ENCODE data around the gene RXFP4.
"Not testable (repeated sequence)": the region's sequence is repeated elsewhere in the genome, so short reads cannot be mapped to it uniquely, and the experiment has no call there.

Gene RXFP4

GRCh38 chr1:155920717-155921116 lies 20.7 kb upstream of the RXFP4 start:
- in situ Hi-C loops (cut with HindIII; ENCODE audit: low pct_ligation_motif_present, low pct_unique_long_range_greater_than_20kb, low sequenced_read_pairs): no loop called here
- DNase-seq: no peak

DNA sequence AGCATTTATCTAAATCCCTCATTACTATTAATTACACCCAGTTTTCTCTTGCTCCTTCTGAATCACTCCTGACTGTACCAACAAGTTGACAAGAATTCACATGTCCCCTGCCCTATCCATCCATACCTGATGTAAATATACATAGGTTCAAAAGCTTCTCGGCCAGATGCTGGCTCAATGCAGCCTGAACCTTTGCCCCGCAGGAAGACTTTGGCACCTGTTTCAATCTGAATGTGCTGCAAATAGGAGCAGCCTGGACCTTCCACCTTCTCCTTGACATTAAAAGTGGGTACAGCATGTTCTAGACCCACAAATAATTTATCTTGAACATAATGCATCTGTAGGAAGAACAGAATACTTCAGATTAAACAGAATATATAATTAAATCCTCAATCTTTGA lies 15.9 kb upstream of the RXFP4 start:
- in situ Hi-C loops (cut with HindIII; ENCODE audit: low pct_ligation_motif_present, low pct_unique_long_range_greater_than_20kb, low sequenced_read_pairs): no loop called here
- no peak for DNase-seq

DNA sequence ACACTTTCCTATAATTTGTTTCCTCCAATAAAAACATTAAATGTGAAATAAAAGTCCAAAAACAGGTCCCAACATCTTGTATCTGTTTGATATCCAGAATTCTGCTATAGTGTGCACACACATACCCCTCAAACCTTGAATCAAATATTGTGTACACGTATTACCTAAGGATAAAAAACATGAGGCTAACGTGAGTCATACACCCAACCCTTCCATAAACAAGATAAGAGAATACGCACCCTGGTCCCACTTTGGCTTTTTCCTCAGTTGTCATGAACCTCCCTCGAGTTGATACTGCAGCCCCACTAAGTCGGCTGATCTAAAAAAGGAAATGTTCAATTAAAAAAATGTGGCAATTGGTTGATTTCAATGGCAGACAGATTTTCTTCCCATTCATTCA lies 12.4 kb upstream of the RXFP4 start:
- in situ Hi-C loops (cut with HindIII; ENCODE audit: low pct_ligation_motif_present, low pct_unique_long_range_greater_than_20kb, low sequenced_read_pairs): no loop called here
- DNase-seq: no peak

GRCh38 chr1:155930725-155931124 lies 10.7 kb upstream of the RXFP4 start:
- DNase-seq; in situ Hi-C loops (cut with HindIII; ENCODE audit: low pct_ligation_motif_present, low pct_unique_long_range_greater_than_20kb, low sequenced_read_pairs): not testable (repeated sequence)

DNA sequence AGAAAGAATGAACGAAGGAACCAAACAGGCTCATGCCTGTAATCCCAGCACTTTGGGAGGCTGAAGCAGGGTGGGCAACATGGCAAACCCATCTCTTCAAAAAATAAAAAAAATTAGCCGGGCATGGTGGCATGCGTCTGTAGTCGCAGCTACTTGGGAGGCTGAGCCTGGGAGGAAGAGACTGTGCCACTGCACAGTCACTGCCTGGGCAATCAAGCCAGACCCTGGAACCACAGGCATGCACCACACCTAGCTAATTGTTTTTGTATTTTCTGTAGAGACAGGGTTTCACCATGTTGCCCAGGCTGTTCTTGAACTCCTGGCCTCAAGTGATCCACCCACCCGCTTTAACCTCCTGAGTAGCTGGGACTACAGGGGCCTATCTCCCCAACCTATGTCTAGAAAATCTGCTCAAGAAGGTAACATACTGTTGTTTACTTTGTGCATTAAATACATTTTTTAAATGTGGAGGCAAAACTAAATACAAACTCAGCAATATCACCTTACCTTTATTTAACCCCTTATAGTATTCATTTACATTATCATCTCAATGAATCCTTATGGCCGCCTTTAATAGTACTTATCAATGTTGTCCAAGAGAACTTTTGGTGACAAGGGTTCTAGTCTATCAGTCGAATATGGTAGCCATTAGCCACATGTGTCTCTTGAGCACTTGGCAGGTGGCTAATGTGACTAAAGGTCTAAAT lies 10.0 kb upstream of the RXFP4 start:
- in situ Hi-C loops (cut with HindIII; ENCODE audit: low pct_ligation_motif_present, low pct_unique_long_range_greater_than_20kb, low sequenced_read_pairs): no loop called here
- DNase-seq: no peak

DNA sequence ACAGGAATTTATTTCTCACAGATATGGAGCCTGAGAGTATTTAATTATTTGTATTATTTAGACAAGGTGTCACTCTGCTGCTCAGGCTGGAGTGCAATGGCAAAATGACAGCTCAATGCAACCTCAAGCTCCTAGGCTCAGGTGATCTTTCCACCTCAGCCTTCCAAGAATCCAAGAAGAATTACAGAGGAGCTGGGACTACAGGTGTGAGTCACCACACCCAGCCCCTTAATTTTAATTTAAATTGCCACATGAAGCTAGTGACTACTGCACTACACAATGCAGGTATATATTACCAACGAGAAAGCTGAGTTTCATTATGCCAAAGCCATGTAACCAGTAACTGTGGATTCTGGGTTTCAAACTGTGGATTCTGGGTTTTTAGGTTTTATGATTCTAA lies 9.4 kb upstream of the RXFP4 start:
- in situ Hi-C loops (cut with HindIII; ENCODE audit: low pct_ligation_motif_present, low pct_unique_long_range_greater_than_20kb, low sequenced_read_pairs): no loop called here
- no peak for DNase-seq

DNA sequence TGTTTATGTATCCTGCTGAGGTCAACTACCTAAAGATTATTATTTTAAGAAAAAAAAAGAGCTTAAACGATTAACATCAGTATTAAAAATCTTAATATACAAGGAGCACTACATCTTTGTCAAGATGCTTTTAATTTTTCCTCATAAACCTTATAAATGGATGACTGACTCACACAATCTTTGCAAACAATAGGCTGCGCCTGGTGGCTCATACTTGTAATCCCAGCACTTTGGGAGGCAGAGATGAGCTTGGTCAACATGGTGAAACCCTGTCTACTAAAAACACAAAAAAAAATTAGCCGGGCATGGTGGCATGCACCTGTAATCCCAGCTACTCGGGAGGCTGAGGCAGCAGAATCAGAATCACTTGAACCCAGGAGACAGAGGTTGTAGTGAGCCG lies 9.0 kb upstream of the RXFP4 start:
- in situ Hi-C loops (cut with HindIII; ENCODE audit: low pct_ligation_motif_present, low pct_unique_long_range_greater_than_20kb, low sequenced_read_pairs): no loop called here
- DNase-seq: no peak

DNA sequence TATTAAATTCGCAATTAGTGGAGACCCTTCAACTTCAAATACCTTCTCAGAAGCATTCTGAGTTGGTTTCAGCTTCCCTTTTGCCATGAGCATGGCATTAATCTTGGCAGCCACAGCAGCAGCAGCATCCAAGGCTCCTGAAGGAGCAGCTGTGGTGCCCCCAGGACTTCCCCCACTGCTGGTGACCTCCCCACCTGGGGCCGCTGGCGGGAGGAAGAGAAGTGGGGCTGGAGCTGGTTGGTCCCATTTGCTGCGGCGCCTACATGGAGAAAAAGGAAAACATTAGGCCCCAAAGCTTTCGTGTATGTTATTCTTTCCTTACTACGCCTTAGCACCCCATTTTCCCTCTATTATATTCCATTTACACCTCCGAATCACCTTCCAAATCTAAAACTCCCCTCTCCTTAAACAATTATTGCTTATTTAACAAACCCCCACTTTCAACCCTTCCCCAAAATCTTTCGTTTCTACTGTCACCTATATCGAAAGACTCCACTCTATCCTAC lies 7.8 kb upstream of the RXFP4 start:
- in situ Hi-C loops (cut with HindIII; ENCODE audit: low pct_ligation_motif_present, low pct_unique_long_range_greater_than_20kb, low sequenced_read_pairs): no loop called here
- DNase-seq: no peak

DNA sequence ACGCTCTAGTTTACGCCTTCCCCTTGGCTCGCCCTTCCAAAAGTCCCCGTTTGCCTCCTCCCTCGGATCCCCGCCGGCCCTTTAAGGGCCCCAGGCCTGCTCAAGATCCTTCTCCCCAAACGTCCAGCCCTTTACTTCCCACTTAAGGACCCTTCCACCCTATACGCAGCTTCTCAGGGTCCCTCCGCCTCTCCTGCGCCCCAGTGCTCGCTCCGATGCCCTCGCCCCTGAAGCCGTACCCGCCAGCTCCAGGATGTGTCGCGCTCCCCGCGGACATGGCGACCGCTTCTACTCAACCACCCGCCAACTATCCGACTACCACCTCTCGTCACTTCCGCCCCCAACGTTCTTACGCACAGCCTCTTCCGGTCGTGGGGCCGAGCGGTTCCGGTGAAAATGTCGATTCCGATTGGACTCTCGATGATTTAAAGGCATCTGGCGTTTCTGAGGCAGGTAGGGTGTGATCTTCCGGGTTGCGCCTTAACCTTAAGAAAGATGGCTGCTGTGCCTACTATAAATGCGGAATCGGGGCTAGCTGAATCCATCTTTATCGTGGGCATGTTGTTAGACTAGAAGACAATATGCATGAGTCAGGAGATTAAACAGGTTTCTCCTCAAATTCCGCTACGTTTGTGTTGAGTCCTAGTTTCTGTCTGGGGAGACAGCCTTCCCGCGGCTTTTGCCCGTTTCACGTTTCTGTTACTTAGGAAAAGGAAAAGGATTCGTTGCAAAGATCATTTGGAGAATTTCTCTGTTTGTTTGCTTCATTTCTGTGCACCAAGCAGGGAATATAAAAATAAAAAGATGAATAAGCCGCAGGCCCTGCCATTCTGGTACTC lies 7.1 kb upstream of the RXFP4 start, which contains the start of gene KHDC4:
Gene KHDC4, minus strand, starts transcription at position 317 of the 839 bp plus-strand sequence. Its CDS starts 40 bp downstream, at position 277.
- in situ Hi-C loops (cut with HindIII; ENCODE audit: low pct_ligation_motif_present, low pct_unique_long_range_greater_than_20kb, low sequenced_read_pairs): no loop called here
- peak; percentile 100 for DNase-seq

- peak; percentile 75 for DNase-seq
- in situ Hi-C loops (cut with HindIII; ENCODE audit: low pct_ligation_motif_present, low pct_unique_long_range_greater_than_20kb, low sequenced_read_pairs): no loop called here
Measured at GRCh38 chr1:155934936-155935590, 6.4 kb upstream of the RXFP4 start.

DNA sequence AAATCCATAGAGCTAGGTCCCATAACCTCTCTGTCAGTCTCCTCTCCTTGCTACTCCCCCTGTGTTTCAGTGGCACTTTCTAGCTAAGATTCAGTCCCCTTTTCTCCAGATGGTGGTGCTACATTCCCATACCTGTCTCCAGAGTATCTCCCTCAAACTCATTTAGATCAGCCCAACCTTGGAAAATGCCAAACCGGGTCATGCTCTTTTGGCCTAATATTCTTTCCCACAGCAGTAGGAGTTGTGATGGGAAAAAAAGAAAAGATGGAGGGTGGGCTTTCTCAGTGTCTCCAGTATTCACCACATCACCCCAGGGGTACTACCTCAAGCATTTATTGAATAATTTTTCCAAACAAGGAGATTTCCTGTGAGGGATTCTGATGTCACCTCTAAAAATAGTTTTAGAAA lies 3.2 kb upstream of the RXFP4 start:
- in situ Hi-C loops (cut with HindIII; ENCODE audit: low pct_ligation_motif_present, low pct_unique_long_range_greater_than_20kb, low sequenced_read_pairs): no loop called here
- peak; percentile 81 for DNase-seq

DNA sequence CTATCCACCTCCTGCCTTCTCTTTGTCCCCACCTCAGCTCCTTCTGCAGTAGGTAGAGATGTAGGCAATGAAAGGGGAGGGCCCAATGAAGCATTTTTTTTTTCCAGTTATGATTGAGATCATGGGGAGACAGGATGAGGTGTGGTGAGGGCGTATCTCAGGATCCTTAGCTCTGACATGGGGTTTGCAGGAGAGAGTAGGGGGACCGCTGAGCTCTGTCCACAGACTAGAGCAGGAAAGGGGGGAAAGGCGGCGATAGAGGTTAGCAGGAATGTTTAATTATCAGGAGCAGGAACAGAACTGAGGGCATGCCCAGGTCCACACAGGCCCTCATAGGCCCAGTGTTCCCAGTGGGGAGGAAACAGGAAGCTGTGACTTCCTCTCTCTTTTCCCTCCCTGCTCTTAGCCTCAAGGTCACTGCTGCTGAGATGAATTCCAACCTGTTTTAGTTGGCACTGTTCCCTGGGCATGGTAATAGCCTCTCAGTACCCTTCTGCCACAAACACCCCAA lies 901 bp upstream of the RXFP4 start:
- in situ Hi-C loops (cut with HindIII; ENCODE audit: low pct_ligation_motif_present, low pct_unique_long_range_greater_than_20kb, low sequenced_read_pairs): no loop called here
- peak; percentile 46 for DNase-seq

DNA sequence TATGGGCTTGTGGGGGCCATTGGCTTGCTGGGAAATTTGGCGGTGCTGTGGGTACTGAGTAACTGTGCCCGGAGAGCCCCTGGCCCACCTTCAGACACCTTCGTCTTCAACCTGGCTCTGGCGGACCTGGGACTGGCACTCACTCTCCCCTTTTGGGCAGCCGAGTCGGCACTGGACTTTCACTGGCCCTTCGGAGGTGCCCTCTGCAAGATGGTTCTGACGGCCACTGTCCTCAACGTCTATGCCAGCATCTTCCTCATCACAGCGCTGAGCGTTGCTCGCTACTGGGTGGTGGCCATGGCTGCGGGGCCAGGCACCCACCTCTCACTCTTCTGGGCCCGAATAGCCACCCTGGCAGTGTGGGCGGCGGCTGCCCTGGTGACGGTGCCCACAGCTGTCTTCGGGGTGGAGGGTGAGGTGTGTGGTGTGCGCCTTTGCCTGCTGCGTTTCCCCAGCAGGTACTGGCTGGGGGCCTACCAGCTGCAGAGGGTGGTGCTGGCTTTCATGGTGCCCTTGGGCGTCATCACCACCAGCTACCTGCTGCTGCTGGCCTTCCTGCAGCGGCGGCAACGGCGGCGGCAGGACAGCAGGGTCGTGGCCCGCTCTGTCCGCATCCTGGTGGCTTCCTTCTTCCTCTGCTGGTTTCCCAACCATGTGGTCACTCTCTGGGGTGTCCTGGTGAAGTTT lies 550 bp downstream of the RXFP4 start:
- in situ Hi-C loops (cut with HindIII; ENCODE audit: low pct_ligation_motif_present, low pct_unique_long_range_greater_than_20kb, low sequenced_read_pairs): no loop called here
- no peak for DNase-seq

DNA sequence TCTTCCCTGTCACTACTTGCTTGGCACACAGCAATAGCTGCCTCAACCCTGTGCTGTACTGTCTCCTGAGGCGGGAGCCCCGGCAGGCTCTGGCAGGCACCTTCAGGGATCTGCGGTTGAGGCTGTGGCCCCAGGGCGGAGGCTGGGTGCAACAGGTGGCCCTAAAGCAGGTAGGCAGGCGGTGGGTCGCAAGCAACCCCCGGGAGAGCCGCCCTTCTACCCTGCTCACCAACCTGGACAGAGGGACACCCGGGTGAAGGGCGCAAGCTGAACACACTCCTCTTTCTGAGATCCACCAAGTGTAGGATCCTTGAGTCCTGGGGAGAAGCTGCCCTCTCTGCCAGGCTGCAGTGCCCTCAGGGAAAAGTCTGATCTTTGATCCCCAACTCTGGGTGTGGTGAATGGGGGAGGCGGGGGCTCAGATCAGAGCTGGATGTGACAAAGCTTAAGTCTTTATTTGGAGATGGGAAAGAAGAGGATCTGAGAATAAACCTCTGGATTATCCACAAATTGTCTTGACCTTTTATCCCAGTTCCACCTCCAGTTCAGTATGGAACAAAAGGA lies 1.2 kb downstream of the RXFP4 start:
- no peak for DNase-seq
- in situ Hi-C loops (cut with HindIII; ENCODE audit: low pct_ligation_motif_present, low pct_unique_long_range_greater_than_20kb, low sequenced_read_pairs): no loop called here

- no peak for DNase-seq
- in situ Hi-C loops (cut with HindIII; ENCODE audit: low pct_ligation_motif_present, low pct_unique_long_range_greater_than_20kb, low sequenced_read_pairs): no loop called here
Measured at GRCh38 chr1:155944444-155944799, 3.0 kb downstream of the RXFP4 start.

- in situ Hi-C loops (cut with HindIII; ENCODE audit: low pct_ligation_motif_present, low pct_unique_long_range_greater_than_20kb, low sequenced_read_pairs): no loop called here
- no peak for DNase-seq
Measured at GRCh38 chr1:155946633-155947219, 5.3 kb downstream of the RXFP4 start.

DNA sequence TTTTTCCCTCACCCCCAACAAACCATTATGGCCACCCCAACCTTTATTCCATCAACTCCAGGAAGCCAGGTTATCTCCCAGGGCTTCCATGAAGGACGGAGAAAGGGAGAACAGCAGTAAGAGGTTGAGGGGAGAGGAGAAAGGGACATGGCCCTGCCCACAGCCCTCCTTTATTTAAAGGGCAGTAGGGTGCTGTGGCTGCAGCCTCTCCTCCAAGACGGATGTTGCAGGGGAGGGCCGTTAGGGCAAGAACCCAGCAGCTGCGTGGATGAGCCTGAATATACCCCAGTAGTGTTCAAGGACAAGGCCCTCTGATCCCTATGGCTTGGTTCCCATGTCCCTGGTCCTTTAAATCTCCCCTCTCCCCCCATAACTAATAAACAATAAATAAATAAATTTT lies 5.9 kb downstream of the RXFP4 start:
- no peak for DNase-seq
- in situ Hi-C loops (cut with HindIII; ENCODE audit: low pct_ligation_motif_present, low pct_unique_long_range_greater_than_20kb, low sequenced_read_pairs): no loop called here

- in situ Hi-C loops (cut with HindIII; ENCODE audit: low pct_ligation_motif_present, low pct_unique_long_range_greater_than_20kb, low sequenced_read_pairs): no loop called here
- no peak for DNase-seq
Measured at GRCh38 chr1:155947741-155948140, 6.3 kb downstream of the RXFP4 start.

Measured in ACHN (cell line).